Calu3 (cell line): Measurements from ENCODE around the gene FAM153A. TPM values are rescaled to one million over a fixed set of nuclear protein-coding genes. Genes with fewer than 3 reads are reported as not detected.
"Not testable (repeated sequence)": the region's sequence is repeated elsewhere in the genome, so short reads cannot be mapped to it uniquely, and the experiment has no call there.

Experiments used
- BruUV-seq: library from RNA; stranded (reverse); fragments of 400-500 nt; replicated peaks from 2 replicates; lab custom pipeline; 2021; lab: Mats Ljungman, UMichigan
- CTCF ChIA-PET: fragments of 300-600 bp; sonication (Branson Sonifier 250); formaldehyde crosslinking; loops from one replicate; lab custom pipeline; 2022; ENCODE audit warnings: antibody characterized with exemption; lab: Charles Lee
- DNase-seq: peaks from one replicate; pipeline ENCODE4 v3.0.0; 2022
- H3K27ac Mint-ChIP-seq: one replicate; pipeline ENCODE4 v1.8.0; 2022; ENCODE audit warnings: mixed read lengths; ENCODE audit not compliant: unreplicated experiment
- H3K27me3 Mint-ChIP-seq: one replicate; pipeline ENCODE4 v1.8.0; 2022; ENCODE audit warnings: mixed read lengths; ENCODE audit not compliant: unreplicated experiment
- H3K36me3 Mint-ChIP-seq: one replicate; pipeline ENCODE4 v1.8.0; 2022; ENCODE audit warnings: mild to moderate bottlenecking, moderate library complexity, mixed read lengths; ENCODE audit not compliant: insufficient read depth, unreplicated experiment
- H3K4me1 Mint-ChIP-seq: one replicate; pipeline ENCODE4 v1.8.0; 2022; ENCODE audit warnings: mild to moderate bottlenecking, low read depth, mixed read lengths; ENCODE audit not compliant: unreplicated experiment
- H3K4me3 Mint-ChIP-seq: one replicate; pipeline ENCODE4 v1.8.0; 2022; ENCODE audit warnings: mild to moderate bottlenecking, low read depth, moderate library complexity, mixed read lengths; ENCODE audit not compliant: unreplicated experiment
- H3K9me3 Mint-ChIP-seq: one replicate; pipeline ENCODE4 v1.8.0; 2022; ENCODE audit warnings: low read depth, mixed read lengths; ENCODE audit not compliant: unreplicated experiment
- intact Hi-C: fragments of 100-400 bp; cut with micrococcal nuclease; formaldehyde crosslinking; loops from one replicate; pipeline ENCODE4 v1.10.0; 2022; ENCODE audit not compliant: unreplicated experiment
- total RNA-seq: library from RNA; stranded (reverse); gene quantifications from 2 replicates; pipeline ENCODE4 v1.2.3, GENCODE V29; 2022

The FAM153A gene
- total RNA-seq, 1 experiment from 2014 or later = 4.3 TPM

DNA sequence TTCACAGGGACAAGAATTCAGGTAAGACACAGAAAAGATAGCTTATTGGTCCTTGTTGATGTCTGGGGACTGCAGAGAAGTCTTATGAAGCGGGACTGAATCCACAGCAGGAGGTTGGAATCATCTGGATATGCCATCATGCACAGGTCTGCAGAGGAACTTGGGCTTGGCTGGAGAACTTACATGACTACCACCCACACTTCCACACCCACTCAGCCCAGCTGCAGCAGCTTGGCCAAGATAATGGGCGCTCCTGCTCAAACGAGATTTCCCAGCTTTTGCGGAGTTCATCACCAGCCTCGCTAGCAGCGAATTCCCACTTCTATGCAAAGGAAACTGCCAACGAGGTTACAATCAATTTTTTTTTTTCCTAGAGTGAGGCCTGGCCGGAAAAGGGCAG is 21.7 kb downstream of the FAM153A start:
- BruUV-seq, CTCF ChIA-PET, H3K4me1 Mint-ChIP-seq: not testable (repeated sequence)

DNA sequence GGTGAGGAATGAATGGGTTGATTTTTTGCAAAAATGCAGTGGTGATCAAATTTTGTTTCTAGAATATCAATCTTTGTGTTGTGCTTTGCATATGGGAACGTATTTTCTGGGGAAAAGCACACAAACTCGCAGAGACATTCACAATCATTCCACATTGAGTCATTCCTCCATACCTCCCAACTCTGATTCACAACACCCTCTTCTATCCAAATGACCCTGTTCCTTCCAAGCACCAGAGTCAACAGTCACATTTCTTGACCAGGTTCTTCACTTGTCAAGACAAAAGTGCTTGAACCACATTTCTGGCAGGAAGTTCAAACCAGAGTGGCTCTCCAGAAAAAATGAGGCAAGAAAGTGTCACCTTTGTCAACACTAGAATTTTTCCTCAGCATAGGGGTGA is 35.3 kb downstream of the FAM153A start:
- H3K27ac Mint-ChIP-seq, H3K36me3 Mint-ChIP-seq, intact Hi-C loops, H3K9me3 Mint-ChIP-seq, H3K4me1 Mint-ChIP-seq, CTCF ChIA-PET, BruUV-seq, DNase-seq, H3K27me3 Mint-ChIP-seq, H3K4me3 Mint-ChIP-seq: not testable (repeated sequence)

More for the DNA sequence above, 21.7 kb downstream of the FAM153A start:
- H3K4me3 Mint-ChIP-seq, DNase-seq, intact Hi-C loops, H3K9me3 Mint-ChIP-seq, H3K27me3 Mint-ChIP-seq, H3K27ac Mint-ChIP-seq, H3K36me3 Mint-ChIP-seq: not testable (repeated sequence)

DNA sequence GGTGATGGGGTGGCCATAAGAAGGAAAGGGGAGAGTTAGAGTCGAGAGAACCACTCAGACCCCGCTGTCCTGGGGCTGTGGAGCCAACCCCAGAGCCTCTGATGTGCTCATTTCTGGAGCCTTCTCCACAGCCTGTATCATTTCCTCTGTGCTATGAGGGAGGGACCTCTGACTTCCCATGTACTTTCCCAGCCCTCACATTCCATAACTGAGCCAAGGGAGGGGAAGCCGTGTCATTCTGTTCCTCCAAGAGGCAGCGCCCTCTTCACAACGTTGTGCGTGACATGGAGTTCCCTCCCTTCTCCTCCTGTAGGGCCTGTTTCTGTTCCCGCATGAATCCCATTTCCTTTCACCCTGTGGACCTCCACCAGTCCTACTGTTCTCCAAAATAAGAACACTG is 57.8 kb downstream of the FAM153A start:
- CTCF ChIA-PET = interaction anchor here (0.5 kb wide), 1 partner anchor 9 kb away, joined by 3 read pairs; no protein-coding TSS in a partner anchor
- H3K4me3 Mint-ChIP-seq, BruUV-seq, H3K9me3 Mint-ChIP-seq, intact Hi-C loops, H3K27me3 Mint-ChIP-seq, DNase-seq, H3K36me3 Mint-ChIP-seq, H3K27ac Mint-ChIP-seq, H3K4me1 Mint-ChIP-seq: not testable (repeated sequence)

DNA sequence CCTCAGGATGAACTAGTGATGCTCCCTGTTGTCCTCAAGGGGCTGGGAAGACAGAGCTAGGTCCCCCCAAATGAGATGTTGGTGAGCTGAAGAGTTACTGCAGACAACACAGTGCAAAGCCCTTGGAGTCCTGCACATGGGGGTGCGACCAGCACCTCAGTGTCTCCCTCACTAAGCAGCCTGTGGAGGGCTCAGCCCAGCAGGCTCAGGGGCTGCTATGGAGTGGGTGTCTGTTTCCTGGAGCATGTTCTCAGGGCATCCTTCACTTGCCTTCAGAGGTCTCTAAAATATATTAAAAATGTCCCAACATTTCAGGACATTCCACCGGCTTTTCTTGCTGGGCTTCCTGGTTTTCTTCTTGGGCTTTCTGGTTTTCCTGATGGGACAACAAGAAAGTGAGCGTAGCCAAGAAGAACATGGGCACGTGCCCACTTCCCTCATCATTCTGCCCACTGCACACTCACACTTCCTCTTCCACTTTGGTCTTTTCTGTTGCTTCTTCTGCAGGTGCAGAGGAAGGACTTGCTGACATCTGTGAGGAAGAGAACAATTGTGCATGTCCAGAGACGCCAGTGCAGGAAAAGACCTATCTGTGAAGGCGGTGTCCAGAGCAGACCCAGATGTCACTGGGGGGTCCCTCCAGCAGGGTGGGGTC is 58.7 kb downstream of the FAM153A start:
- H3K36me3 Mint-ChIP-seq, BruUV-seq, H3K27ac Mint-ChIP-seq, H3K4me1 Mint-ChIP-seq, CTCF ChIA-PET, intact Hi-C loops, H3K9me3 Mint-ChIP-seq, H3K4me3 Mint-ChIP-seq, H3K27me3 Mint-ChIP-seq, DNase-seq: not testable (repeated sequence)

DNA sequence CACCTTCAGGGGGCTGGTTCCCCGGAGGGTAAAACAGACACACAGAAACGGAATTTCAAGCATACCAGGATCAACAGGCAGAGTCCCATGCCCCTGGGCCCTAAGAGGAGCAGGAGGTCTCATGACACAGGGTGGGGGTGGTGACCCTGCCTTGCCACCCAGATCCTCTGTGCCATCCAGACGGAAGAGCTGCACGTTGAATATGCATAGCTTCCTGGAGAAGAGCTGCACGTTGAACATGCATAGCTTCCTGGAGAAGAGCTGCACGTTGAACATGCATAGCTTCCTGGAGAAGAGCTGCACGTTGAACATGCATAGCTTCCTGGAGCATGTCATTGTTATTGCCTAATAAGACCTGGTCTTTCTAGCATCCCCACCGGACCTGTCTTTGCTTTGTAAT is 59.9 kb downstream of the FAM153A start:
- BruUV-seq, DNase-seq, H3K4me1 Mint-ChIP-seq, H3K27me3 Mint-ChIP-seq, CTCF ChIA-PET, intact Hi-C loops, H3K9me3 Mint-ChIP-seq, H3K27ac Mint-ChIP-seq, H3K36me3 Mint-ChIP-seq, H3K4me3 Mint-ChIP-seq: not testable (repeated sequence)

DNA sequence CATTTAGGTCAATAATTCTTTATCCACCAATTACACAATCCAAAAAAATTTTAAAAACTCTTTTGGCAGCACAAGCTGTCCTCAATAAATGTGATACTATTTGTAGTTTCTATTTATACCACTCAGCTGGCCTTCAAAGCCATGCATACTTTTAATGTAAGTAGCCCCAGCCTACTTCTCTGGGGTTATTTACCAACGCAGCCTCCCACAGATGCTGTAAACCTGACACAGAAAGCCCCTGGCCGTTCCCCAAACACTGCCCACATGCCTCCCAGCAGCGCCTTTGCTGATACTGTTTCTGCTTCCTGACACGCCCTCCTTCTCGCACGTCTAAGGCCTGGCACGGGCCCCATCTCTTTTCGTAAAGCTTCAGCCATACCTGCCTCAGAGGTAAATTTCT is 62.7 kb downstream of the FAM153A start:
- H3K27ac Mint-ChIP-seq, CTCF ChIA-PET, DNase-seq, H3K4me1 Mint-ChIP-seq, H3K36me3 Mint-ChIP-seq, H3K4me3 Mint-ChIP-seq, intact Hi-C loops, BruUV-seq, H3K9me3 Mint-ChIP-seq, H3K27me3 Mint-ChIP-seq: not testable (repeated sequence)

DNA sequence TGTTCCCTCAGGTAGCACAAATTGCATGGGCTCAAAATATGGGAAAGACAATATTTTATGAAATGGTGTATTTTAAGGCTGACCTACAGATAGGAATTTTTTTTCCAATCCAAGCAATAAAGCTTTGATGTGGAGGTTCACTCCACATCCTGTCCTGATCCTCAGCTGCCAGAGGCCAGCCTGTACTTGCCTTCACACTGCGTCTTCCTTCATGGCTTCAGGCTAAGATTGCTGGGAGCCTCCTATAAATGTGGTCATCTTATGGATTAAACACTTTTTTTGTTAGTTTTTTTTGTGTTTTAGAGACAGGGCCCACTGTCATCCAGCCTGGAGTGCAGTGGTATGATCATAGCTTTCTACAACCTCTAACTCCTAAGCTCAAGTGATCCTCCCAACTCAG is 67.3 kb downstream of the FAM153A start:
- H3K36me3 Mint-ChIP-seq, H3K4me3 Mint-ChIP-seq, intact Hi-C loops, H3K9me3 Mint-ChIP-seq, H3K4me1 Mint-ChIP-seq, H3K27ac Mint-ChIP-seq, BruUV-seq, H3K27me3 Mint-ChIP-seq, DNase-seq: not testable (repeated sequence)
- CTCF ChIA-PET = interaction anchor here (0.7 kb wide), 1 partner anchor 10 kb away, joined by 3 read pairs; no protein-coding TSS in a partner anchor

DNA sequence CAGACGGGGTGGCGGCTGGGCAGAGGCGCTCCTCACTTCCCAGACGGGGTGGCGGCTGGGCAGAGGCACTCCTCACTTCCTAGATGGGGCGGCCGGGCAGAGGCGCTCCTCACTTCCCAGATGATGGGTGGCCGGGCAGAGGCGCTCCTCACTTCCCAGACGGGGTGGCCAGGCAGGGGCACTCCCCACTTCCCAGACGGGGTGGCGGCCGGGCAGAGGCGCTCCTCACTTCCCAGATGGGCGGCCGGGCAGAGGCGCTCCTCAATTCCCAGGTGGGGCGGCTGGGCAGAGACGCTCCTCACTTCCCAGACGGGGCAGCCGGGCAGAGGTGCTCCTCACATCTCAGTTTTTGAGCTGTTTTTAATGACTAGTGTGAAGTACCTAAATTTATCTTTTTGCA is 86.6 kb downstream of the FAM153A start:
- CTCF ChIA-PET, H3K4me1 Mint-ChIP-seq, H3K27me3 Mint-ChIP-seq, BruUV-seq, H3K27ac Mint-ChIP-seq, intact Hi-C loops, H3K9me3 Mint-ChIP-seq, H3K36me3 Mint-ChIP-seq, H3K4me3 Mint-ChIP-seq, DNase-seq: not testable (repeated sequence)

DNA sequence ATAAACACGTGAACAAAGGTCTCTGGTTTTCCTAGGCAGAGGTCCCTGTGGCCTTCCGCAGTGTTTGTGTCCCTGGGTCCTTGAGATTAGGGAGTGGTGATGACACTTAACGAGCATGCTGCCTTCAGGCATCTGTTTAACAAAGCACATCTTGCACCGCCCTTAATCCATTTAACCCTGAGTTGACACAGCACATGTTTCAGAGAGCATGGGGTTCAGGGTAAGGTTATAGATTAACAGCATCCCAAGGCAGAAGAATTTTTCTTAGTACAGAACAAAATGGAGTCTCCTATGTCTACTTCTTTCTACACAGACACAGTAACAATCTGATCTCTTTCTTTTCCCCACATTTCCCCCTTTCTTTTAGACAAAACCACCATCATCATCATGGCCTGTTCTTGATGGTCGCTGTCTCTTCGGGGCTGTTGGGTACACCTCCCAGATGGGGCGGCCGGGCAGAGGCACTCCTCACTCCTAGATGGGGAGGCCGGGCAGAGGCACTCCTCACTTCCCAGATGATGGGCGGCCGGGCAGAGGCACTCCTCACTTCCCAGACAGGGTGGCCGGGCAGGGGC is 87.3 kb downstream of the FAM153A start:
- CTCF ChIA-PET, DNase-seq, H3K9me3 Mint-ChIP-seq, H3K27me3 Mint-ChIP-seq, BruUV-seq, intact Hi-C loops, H3K27ac Mint-ChIP-seq, H3K4me1 Mint-ChIP-seq, H3K4me3 Mint-ChIP-seq, H3K36me3 Mint-ChIP-seq: not testable (repeated sequence)

DNA sequence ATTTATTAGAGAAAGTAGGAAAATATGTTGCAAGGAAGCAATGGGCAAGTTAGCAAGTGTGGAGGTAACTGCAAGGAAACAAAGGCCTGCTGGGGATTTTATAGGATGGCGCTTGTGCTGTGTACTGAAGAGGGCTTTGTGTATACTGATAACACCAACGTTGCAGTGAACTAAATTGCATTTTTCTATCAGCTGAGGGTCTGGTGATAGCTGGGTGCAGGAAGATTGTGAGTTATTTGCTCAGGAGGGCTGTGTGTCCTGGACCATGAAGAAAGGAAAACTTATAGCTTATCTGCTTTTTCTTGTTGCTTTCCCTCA is 88.2 kb downstream of the FAM153A start:
- H3K4me1 Mint-ChIP-seq, H3K27me3 Mint-ChIP-seq, BruUV-seq, DNase-seq, H3K4me3 Mint-ChIP-seq, CTCF ChIA-PET, H3K27ac Mint-ChIP-seq, H3K9me3 Mint-ChIP-seq, H3K36me3 Mint-ChIP-seq, intact Hi-C loops: not testable (repeated sequence)
